AG04450 (cell line): Measurements from ENCODE around the gene ATP11A. TPM values are rescaled to one million over a fixed set of nuclear protein-coding genes. Genes with fewer than 3 reads are reported as not detected.
"Not testable (repeated sequence)": the region's sequence is repeated elsewhere in the genome, so short reads cannot be mapped to it uniquely, and the experiment has no call there.

Source experiments
- CTCF ChIA-PET: fragments of 300-600, 350-600 bp; formaldehyde crosslinking; extraction: SDS; loops from one replicate; lab custom pipeline; 2022; ENCODE audit warnings: antibody characterized with exemption, inconsistent platforms; lab: Charles Lee
- POLR2A ChIA-PET: fragments of 350-600 bp; formaldehyde crosslinking; extraction: SDS; loops from one replicate; lab custom pipeline; 2021; ENCODE audit warnings: antibody characterized with exemption, inconsistent platforms; lab: Yijun Ruan, JAX
- DNase-seq: peaks from one replicate; pipeline ENCODE4 v3.0.0-alpha.2; 2011; ENCODE audit warnings: low read depth, low spot score
- H3K27ac ChIP-seq: one replicate; pipeline ENCODE4 v1.5.1; 2012; ENCODE audit warnings: low read depth, low read length, control low read depth
- H3K27me3 ChIP-seq: one replicate; pipeline ENCODE4 v1.6.0; 2012; ENCODE audit warnings: low read length; ENCODE audit not compliant: control insufficient read depth, insufficient read depth
- H3K4me3 ChIP-seq: 2 replicates; pipeline ENCODE4 v1.5.1; 2011; ENCODE audit warnings: mild to moderate bottlenecking, low read depth, low read length, control low read depth
- H3K9me3 ChIP-seq: 2 replicates; pipeline ENCODE4 v1.5.1; 2012; ENCODE audit warnings: low read length; ENCODE audit not compliant: control insufficient read depth, insufficient read depth
- CTCF ChIP-seq: IDR thresholded peaks from 2 replicates; pipeline ENCODE4 v1.5.1; 2011; ENCODE audit warnings: low read depth, low read length, control low read depth, inconsistent platforms
- polyA plus RNA-seq: library from polyadenylated mRNA; depleted of rRNA; stranded (reverse); fragments of >200 nt; gene quantifications from 2 replicates; pipeline ENCODE4 v1.2.3, GENCODE V29; 2011

Gene ATP11A
- polyA plus RNA-seq, 1 experiment: 5.8 TPM

- Histone ChIP-seq H3K27ac (no peak overlapping the region), H3K9me3 (no peaks in the 10 kb centered on the region), H3K27me3 (no peaks in the 10 kb centered on the region), H3K4me3 (no peak overlapping the region)
- ChIA-PET CTCF (interaction anchor here (0.6 to 1.5 kb wide), 2 partner anchors 68 to 253 kb away, joined by 3 to 4 read pairs; no protein-coding TSS in a partner anchor), POLR2A (interaction anchor here (0.7 kb wide), 1 partner anchor 9 kb away, joined by 3 read pairs; no protein-coding TSS in a partner anchor)
- no peak for TF ChIP-seq CTCF
- DNase-seq: no peak
Observed at GRCh38 chr13:112869202-112870050, 179.6 kb downstream of the ATP11A start.

DNA sequence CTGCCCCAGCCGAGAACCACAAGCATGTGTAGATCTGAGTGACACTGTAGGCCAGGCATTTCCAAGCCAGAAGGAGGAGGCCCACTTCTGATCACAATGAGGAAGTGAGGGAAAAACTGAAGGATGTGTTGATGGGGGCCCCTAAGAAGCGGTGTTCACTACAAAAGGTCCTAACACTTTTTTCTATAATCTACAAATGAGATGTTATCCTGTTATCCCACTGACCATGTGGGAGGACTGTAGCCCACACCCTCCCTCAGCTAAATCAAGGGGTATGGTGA is 180.2 kb downstream of the ATP11A start:
- Histone ChIP-seq H3K27ac (no peak overlapping the region), H3K9me3 (no peaks in the 10 kb centered on the region), H3K27me3 (no peaks in the 10 kb centered on the region), H3K4me3 (no peak overlapping the region)
- no peak for TF ChIP-seq CTCF
- ChIA-PET POLR2A (no interaction called here), CTCF (no interaction called here)
- DNase-seq: no peak

DNA sequence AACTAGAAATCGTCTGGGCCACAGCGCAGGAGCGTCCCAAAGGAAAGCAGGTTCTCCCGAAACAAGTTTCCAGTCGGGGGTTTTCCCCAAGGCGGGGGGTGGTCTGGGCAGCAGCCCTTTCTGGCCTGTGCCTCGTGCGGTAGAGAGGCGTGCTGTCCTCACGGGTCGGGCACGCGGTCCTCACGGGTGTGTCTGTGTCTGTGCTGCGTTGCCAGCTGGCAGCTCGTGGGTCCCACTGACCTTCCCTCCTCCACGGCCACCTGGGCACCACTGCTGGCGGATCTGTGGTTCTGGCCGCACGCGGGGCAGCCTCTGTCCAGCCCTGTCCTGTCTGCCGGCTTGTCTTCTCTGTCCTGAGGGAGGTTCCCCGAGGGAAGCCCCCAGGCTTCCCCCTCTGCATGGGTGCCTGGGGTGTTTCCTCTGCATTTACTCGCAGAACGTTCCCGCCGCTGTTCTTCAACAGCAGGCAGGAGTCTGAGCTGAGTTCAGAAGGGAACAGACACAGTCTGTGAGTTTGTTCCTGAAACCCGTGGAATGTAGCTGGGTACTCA is 181.0 kb downstream of the ATP11A start:
- TF ChIP-seq CTCF: no peak
- no peaks in the 10 kb centered on the region for H3K9me3 ChIP-seq
- ChIA-PET POLR2A (no interaction called here), CTCF (no interaction called here)
- no peak overlapping the region for H3K27ac ChIP-seq
- DNase-seq: no peak
- no peak overlapping the region for H3K4me3 ChIP-seq
- H3K27me3 ChIP-seq: no peaks in the 10 kb centered on the region

DNA sequence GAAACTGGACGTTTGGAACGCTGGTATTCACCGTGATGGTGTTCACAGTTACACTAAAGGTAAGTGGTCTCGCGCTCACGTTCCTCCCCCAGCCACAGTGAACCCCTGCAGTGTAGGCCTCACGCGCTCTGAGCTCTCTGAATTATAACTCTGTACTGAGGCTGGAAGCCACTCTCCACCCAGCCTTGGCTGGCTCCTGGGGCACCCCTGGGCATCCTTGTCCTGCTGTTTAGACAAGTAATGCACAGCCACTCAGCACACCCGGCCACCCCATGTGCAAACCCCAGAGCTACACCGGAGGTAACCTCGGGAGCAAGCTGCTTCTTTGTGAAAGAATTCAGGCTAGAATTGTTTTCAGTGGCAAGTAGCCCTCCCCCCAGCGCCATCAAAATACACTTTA is 181.9 kb downstream of the ATP11A start:
- Histone ChIP-seq H3K27me3 (no peaks in the 10 kb centered on the region), H3K27ac (no peak overlapping the region), H3K4me3 (no peak overlapping the region), H3K9me3 (no peaks in the 10 kb centered on the region; the same call in 1 of the 2 replicates)
- ChIA-PET POLR2A (no interaction called here), CTCF (no interaction called here)
- DNase-seq: no peak
- TF ChIP-seq CTCF: no peak

DNA sequence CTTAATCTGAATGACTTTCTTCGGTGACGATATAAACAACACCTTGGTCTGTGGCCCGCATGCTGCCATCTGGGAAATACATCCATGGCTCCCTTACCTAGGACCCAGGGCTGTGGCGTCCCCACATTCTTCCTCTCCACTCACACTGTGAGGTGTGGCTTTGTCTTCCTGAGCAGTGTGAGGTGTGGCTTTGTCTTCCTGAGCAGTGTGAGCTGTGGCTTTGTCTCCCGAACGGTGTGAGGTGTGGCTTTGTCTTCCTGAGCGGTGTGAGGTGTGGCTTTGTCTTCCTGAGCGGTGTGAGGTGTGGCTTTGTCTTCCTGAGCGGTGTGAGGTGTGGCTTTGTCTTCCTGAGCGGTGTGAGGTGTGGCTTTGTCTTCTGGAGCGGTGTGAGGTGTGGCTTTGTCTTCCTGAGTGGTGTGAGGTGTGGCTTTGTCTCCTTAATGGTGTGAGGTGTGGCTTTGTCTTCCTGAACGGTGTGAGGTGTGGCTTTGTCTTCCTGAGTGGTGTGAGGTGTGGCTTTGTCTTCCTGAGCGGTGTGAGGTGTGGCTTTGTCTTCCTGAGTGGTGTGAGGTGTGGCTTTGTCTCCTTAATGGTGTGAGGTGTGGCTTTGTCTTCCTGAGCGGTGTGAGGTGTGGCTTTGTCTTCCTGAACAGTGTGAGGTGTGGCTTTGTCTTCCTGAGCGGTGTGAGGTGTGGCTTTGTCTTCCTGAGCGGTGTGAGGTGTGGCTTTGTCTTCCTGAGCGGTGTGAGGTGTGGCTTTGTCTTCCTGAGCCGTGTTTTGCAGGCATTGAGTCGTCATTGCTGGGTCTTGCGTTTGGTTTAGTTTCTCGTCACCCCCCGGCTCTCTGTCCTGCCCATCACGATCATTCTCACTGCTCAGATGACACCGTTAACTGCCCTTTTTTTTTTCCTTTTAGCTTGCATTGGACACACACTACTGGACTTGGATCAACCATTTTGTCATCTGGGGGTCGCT is 183.1 kb downstream of the ATP11A start:
- CTCF ChIA-PET: interaction anchor here (0.6 to 2.5 kb wide), 8 partner anchors 13 to 267 kb away, joined by 3 to 21 read pairs (median 10); no protein-coding TSS in a partner anchor
- H3K9me3 ChIP-seq, H3K27me3 ChIP-seq, DNase-seq, H3K27ac ChIP-seq, POLR2A ChIA-PET, H3K4me3 ChIP-seq: not testable (repeated sequence)
